H1 (cell line): ENCODE measurements around the gene CDC45. TPM values are rescaled to one million over a fixed set of nuclear protein-coding genes. Genes with fewer than 3 reads are reported as not detected.

Experiments
- CTCF ChIA-PET: fragments of 300-600 bp; sonication (Branson Sonifier 250); formaldehyde crosslinking; loops from one replicate; lab custom pipeline; 2021; ENCODE audit not compliant: partially characterized antibody; lab: Charles Lee
- POLR2A ChIA-PET: fragments of 300-600 bp; sonication (Branson Sonifier 250); formaldehyde crosslinking; loops from one replicate; lab custom pipeline; 2021; ENCODE audit warnings: inconsistent platforms; ENCODE audit not compliant: partially characterized antibody; lab: Charles Lee
- DNase-seq, 2 experiments: peaks; one replicate each; pipeline versions ENCODE4 v3.0.0 to v3.0.0-alpha.2; 2010 to 2022; ENCODE audit warnings: low spot score in 2 of 2, low read depth in 1 of 2, mixed read lengths in 1 of 2
- FAIRE-seq: peaks from 2 replicates; lab custom pipeline; 2011; peaks lifted over from hg19 to GRCh38; lab: Jason Lieb, UNC
- H2AFZ ChIP-seq: 2 replicates; pipeline ENCODE4 v1.8.1; 2012; ENCODE audit warnings: low read length, inconsistent platforms
- H2AK5ac ChIP-seq: 2 replicates; pipeline ENCODE4 v1.6.1; 2013; ENCODE audit warnings: low read depth, low read length
- H2BK120ac ChIP-seq: replicated peaks from 2 replicates; pipeline ENCODE3; 2013; ENCODE audit warnings: low read depth, low read length, inconsistent platforms
- H2BK12ac ChIP-seq: 2 replicates; pipeline ENCODE4 v1.6.1; 2013; ENCODE audit warnings: low read depth, low read length
- H2BK15ac ChIP-seq: 2 replicates; pipeline ENCODE4 v1.6.1; 2013; ENCODE audit warnings: low read length
- H2BK20ac ChIP-seq: 2 replicates; pipeline ENCODE4 v1.6.1; 2013; ENCODE audit warnings: low read length
- H2BK5ac ChIP-seq: 2 replicates; pipeline ENCODE4 v1.6.1; 2013; ENCODE audit warnings: low read depth, low read length
- H3K14ac ChIP-seq: 2 replicates; pipeline ENCODE4 v1.6.1; 2013; ENCODE audit warnings: inconsistent platforms; ENCODE audit not compliant: insufficient read length
- H3K18ac ChIP-seq: 2 replicates; pipeline ENCODE4 v1.6.1; 2013; ENCODE audit warnings: low read length; ENCODE audit errors: extremely low read depth
- H3K23ac ChIP-seq: 2 replicates; pipeline ENCODE4 v1.6.1; 2013; ENCODE audit warnings: inconsistent platforms; ENCODE audit not compliant: insufficient read length
- H3K23me2 ChIP-seq: 2 replicates; pipeline ENCODE4 v1.6.1; 2013; ENCODE audit warnings: low read depth, low read length
- H3K27ac ChIP-seq: 2 replicates; pipeline ENCODE4 v1.6.1; 2011; ENCODE audit warnings: low read depth, low read length, inconsistent platforms
- H3K27me3 ChIP-seq, 4 experiments: replicated peaks in 1 of 4; 1 replicate in 1 of 4; 2 replicates in 3 of 4; pipeline versions ENCODE4 v1.6.1 to v1.8.1; 2011 to 2013; ENCODE audit warnings: low read length in 3 of 4, mild to moderate bottlenecking in 3 of 4, inconsistent platforms in 2 of 4, mixed read lengths in 2 of 4, moderate library complexity in 1 of 4; ENCODE audit not compliant: control insufficient read depth in 3 of 4, insufficient read depth in 3 of 4; ENCODE audit errors: extremely low read depth in 1 of 4
- H3K36me3 ChIP-seq, 4 experiments: 2 replicates each; pipeline versions ENCODE4 v1.6.1 to v1.8.1; 2011 to 2013; ENCODE audit warnings: mild to moderate bottlenecking in 4 of 4, low read length in 3 of 4, moderate library complexity in 2 of 4, control low read depth in 1 of 4, inconsistent platforms in 1 of 4; ENCODE audit not compliant: insufficient read depth in 4 of 4, control insufficient read depth in 2 of 4
- H3K4ac ChIP-seq: replicated peaks from 2 replicates; pipeline ENCODE3; 2013; ENCODE audit warnings: low read length, low read depth, mixed read lengths, inconsistent platforms; ENCODE audit not compliant: insufficient read length
- H3K4me1 ChIP-seq, 4 experiments: replicated peaks in 1 of 4; 1 replicate in 1 of 4; 2 replicates in 3 of 4; pipeline versions ENCODE4 v1.6.1 to v1.8.1; 2011 to 2013; ENCODE audit warnings: low read length in 3 of 4, inconsistent platforms in 2 of 4, mixed read lengths in 1 of 4; ENCODE audit not compliant: insufficient read depth in 4 of 4, control insufficient read depth in 3 of 4
- H3K4me2 ChIP-seq, 2 experiments: 2 replicates each; pipeline versions ENCODE4 v1.6.1 to v1.8.1; 2011 to 2013; ENCODE audit warnings: low read depth in 2 of 2, low read length in 2 of 2, control low read depth in 1 of 2, inconsistent platforms in 1 of 2, mild to moderate bottlenecking in 1 of 2; ENCODE audit not compliant: insufficient read depth in 1 of 2
- H3K4me3 ChIP-seq, 4 experiments: fragments of 200-600, 300-600 bp in 1 of 4; sonication (generic), shearing (Covaris generic), sonication (Bioruptor Twin) in 1 of 4; 2 replicates each; pipeline versions ENCODE4 v1.5.1 to v1.8.1; 2011 to 2016; ENCODE audit warnings: low read length in 4 of 4, low read depth in 3 of 4, control low read depth in 2 of 4, inconsistent platforms in 2 of 4, mild to moderate bottlenecking in 2 of 4, mixed read lengths in 1 of 4, moderate library complexity in 1 of 4; ENCODE audit not compliant: insufficient read depth in 2 of 4; ENCODE audit errors: extremely low read depth in 1 of 4
- H3K56ac ChIP-seq: replicated peaks from 2 replicates; pipeline ENCODE3; 2013; ENCODE audit warnings: low read depth, mild to moderate bottlenecking, mixed read lengths, low read length, inconsistent platforms; ENCODE audit not compliant: insufficient read length
- H3K79me1 ChIP-seq: 2 replicates; pipeline ENCODE4 v1.6.1; 2013; ENCODE audit warnings: low read depth, low read length, control low read depth
- H3K79me2 ChIP-seq, 2 experiments: 2 replicates each; pipeline versions ENCODE4 v1.6.1 to v1.8.1; 2012 to 2013; ENCODE audit warnings: low read length in 2 of 2, mild to moderate bottlenecking in 2 of 2, inconsistent platforms in 1 of 2; ENCODE audit not compliant: insufficient read depth in 2 of 2, control insufficient read depth in 1 of 2
- H3K9ac ChIP-seq, 4 experiments: replicated peaks in 1 of 4; 1 replicate in 1 of 4; 2 replicates in 3 of 4; pipeline versions ENCODE4 v1.6.1 to v1.8.1; 2011 to 2013; ENCODE audit warnings: low read depth in 3 of 4, low read length in 3 of 4, control low read depth in 2 of 4, mild to moderate bottlenecking in 2 of 4, moderate library complexity in 2 of 4, inconsistent platforms in 1 of 4; ENCODE audit errors: extremely low read depth in 1 of 4
- H3K9me3 ChIP-seq, 2 experiments: 2 replicates each; pipeline versions ENCODE4 v1.6.1 to v1.8.1; 2012 to 2013; ENCODE audit warnings: mild to moderate bottlenecking in 2 of 2, moderate library complexity in 2 of 2, control low read depth in 1 of 2, inconsistent platforms in 1 of 2, low read depth in 1 of 2, low read length in 1 of 2, mixed read lengths in 1 of 2; ENCODE audit not compliant: insufficient read depth in 2 of 2
- H4K20me1 ChIP-seq, 2 experiments: replicated peaks in 1 of 2; 2 replicates each; pipeline versions ENCODE3 to v1.8.1; 2011 to 2013; ENCODE audit warnings: inconsistent platforms in 2 of 2, low read length in 2 of 2, mild to moderate bottlenecking in 1 of 2; ENCODE audit not compliant: insufficient read depth in 2 of 2, control insufficient read depth in 1 of 2
- H4K5ac ChIP-seq: 2 replicates; pipeline ENCODE4 v1.6.1; 2013; ENCODE audit warnings: low read length, low read depth, mixed read lengths, inconsistent platforms; ENCODE audit not compliant: insufficient read length
- H4K8ac ChIP-seq: 2 replicates; pipeline ENCODE4 v1.8.0; 2013; ENCODE audit warnings: mild to moderate bottlenecking, moderate library complexity, low read length, inconsistent platforms; ENCODE audit not compliant: insufficient read depth; ENCODE audit errors: extremely low read depth
- H4K91ac ChIP-seq: replicated peaks from 2 replicates; pipeline ENCODE3; 2013; ENCODE audit warnings: low read length, mixed read lengths, inconsistent platforms; ENCODE audit not compliant: insufficient read length
- BACH1 ChIP-seq: IDR thresholded peaks from 2 replicates; pipeline ENCODE4 v1.6.1; 2012; ENCODE audit warnings: low read length, improper control_type of control experiment
- CHD1 ChIP-seq: IDR thresholded peaks from 2 replicates; pipeline ENCODE4 v1.6.1; 2012; ENCODE audit warnings: low read depth, low read length, improper control_type of control experiment
- CHD2 ChIP-seq: IDR thresholded peaks from 2 replicates; pipeline ENCODE4 v1.6.1; 2012; ENCODE audit warnings: low read length, improper control_type of control experiment
- GTF2F1 ChIP-seq: IDR thresholded peaks from 2 replicates; pipeline ENCODE4 v1.6.1; 2012; ENCODE audit warnings: low read depth, low read length, improper control_type of control experiment, borderline replicate concordance
- HDAC6 ChIP-seq: IDR thresholded peaks from one replicate; pipeline ENCODE4 v1.7.1; 2012; ENCODE audit warnings: low read depth, mild to moderate bottlenecking, inconsistent platforms, low read length, moderate library complexity
- NRF1 ChIP-seq: IDR thresholded peaks from 2 replicates; pipeline ENCODE4 v1.6.1; 2011; ENCODE audit warnings: mild to moderate bottlenecking, low read depth, low read length, improper control_type of control experiment
- PHF8 ChIP-seq: fragments of 200-600 bp; sonication (generic); conservative IDR thresholded peaks from 2 replicates; pipeline ENCODE4 v1.7.1; 2012; ENCODE audit warnings: low read depth, mild to moderate bottlenecking, inconsistent platforms, low read length, moderate library complexity
- RAD21 ChIP-seq, 2 experiments: IDR thresholded peaks in 1 of 2; conservative IDR thresholded peaks in 1 of 2; 2 replicates each; pipeline ENCODE4 v1.6.1; 2011; ENCODE audit warnings: low read depth in 2 of 2, low read length in 2 of 2, improper control_type of control experiment in 1 of 2, inconsistent platforms in 1 of 2, mild to moderate bottlenecking in 1 of 2, moderate library complexity in 1 of 2
- RBBP5 ChIP-seq: IDR thresholded peaks from 2 replicates; pipeline ENCODE4 v1.7.1; 2012; ENCODE audit warnings: low read depth, mild to moderate bottlenecking, inconsistent platforms, low read length, moderate library complexity, borderline replicate concordance
- TAF1 ChIP-seq: IDR thresholded peaks from 2 replicates; pipeline ENCODE4 v1.6.1; 2011; ENCODE audit warnings: mild to moderate bottlenecking, low read depth, low read length
- TCF12 ChIP-seq: IDR thresholded peaks from 2 replicates; pipeline ENCODE4 v1.6.1; 2011; ENCODE audit warnings: low read depth, mild to moderate bottlenecking, low read length
- WGBS, 2 experiments: shearing (Covaris generic) in 1 of 2; methylation state at CpG; one replicate each; pipeline versions ENCODE4 v1.1.6 to v1.1.7; 2013 to 2015; ENCODE audit warnings: low lambda C conversion rate in 2 of 2, mixed read lengths in 2 of 2, inconsistent platforms in 1 of 2, low coverage in 1 of 2, missing lambda C conversion rate in 1 of 2; ENCODE audit not compliant: insufficient replicate concordance in 2 of 2, insufficient coverage in 1 of 2, insufficient read length in 1 of 2; ENCODE audit errors: extremely low coverage in 1 of 2, missing lambda C conversion rate in 1 of 2; 5-methylcytosine and 5-hydroxymethylcytosine counted together
- polyA plus RNA-seq, 7 experiments: library from polyadenylated mRNA; depleted of rRNA in 3 of 7; stranded (reverse) in 5 of 7; unstranded in 2 of 7; fragments of >200 nt in 5 of 7; fragments of 200-250 nt in 2 of 7; gene quantifications; 1 replicate in 5 of 7; 2 replicates in 1 of 7; 4 replicates in 1 of 7; pipeline versions ENCODE4 v1.2.1 to v1.2.3, GENCODE V29; 2011 to 2013; ENCODE audit warnings: missing spikeins in 2 of 7, mixed read lengths in 2 of 7
- total RNA-seq: library from RNA; stranded (reverse); fragmentation: NEBNext Ultra II Directional; extraction: Animal tissue kit (Norgen Biotek cat#: 25700); gene quantifications from 2 replicates; pipeline ENCODE4 v1.2.1, GENCODE V29; 2021
- TF ChIP-seq, protein P1 (sequence below): IDR thresholded peaks from 2 replicates; pipeline ENCODE4 v1.6.1; 2011; ENCODE audit warnings: low read depth, mild to moderate bottlenecking, low read length; ENCODE audit not compliant: insufficient read depth
- TF ChIP-seq, protein P2 (sequence below): IDR thresholded peaks from 2 replicates; pipeline ENCODE4 v1.6.1; 2012; ENCODE audit warnings: inconsistent platforms

CDC45 gene
- total and polyA plus RNA-seq, 2 of the 8 experiments (the other 6 are each of a cell fraction or from before 2014, with no cell fraction given) = 31.9 to 37.7 TPM

DNA sequence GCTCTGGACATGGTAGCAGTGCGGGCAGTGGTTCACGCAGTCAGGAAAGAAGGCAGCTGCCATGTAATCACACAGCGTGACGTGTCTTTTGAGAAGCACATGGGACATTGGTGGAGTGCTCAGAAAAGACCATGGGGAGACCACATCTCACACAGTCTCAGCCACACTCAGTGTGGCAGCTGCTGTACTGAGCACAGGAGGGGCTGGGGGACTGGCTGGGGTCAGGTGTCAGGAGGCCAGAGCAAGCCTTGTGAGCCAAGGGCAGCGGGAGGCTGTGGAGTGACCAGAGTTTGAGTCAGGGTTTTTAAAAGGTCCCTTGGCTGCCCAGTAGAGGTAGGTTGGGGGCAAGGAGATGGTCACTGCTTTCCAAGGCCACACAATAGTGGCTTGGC is 26.0 kb downstream of the CDC45 start:
- CTCF ChIA-PET = interaction anchor here (1.0 to 1.5 kb wide), 6 partner anchors 9 to 206 kb away, joined by 3 to 5 read pairs (median 4); no protein-coding TSS in a partner anchor
- Histone ChIP-seq H2BK15ac (no peak overlapping the region), H3K4me3 (no peak overlapping the region), H3K4me1 (no peaks in the 10 kb centered on the region; a peak in 3 of 7 replicates), H3K79me2 (no peaks in the 10 kb centered on the region), H4K91ac (no peak overlapping the region), H3K23me2 (no peaks in the 10 kb centered on the region), H2BK20ac (no peak overlapping the region), H3K23ac (peak overlapping the region; percentile 17), H3K14ac (no peak overlapping the region), H3K9me3 (no peaks in the 10 kb centered on the region), H3K4me2 (no peak overlapping the region), H2BK5ac (peak overlapping the region; percentile 24), H4K20me1 (peaks cover 0 to 7% of the 10 kb centered on the region in 2 experiments), H3K27ac (no peak overlapping the region), H4K5ac (no peak overlapping the region), H3K79me1 (no peaks in the 10 kb centered on the region), H2BK12ac (no peak overlapping the region), H3K56ac (peak overlapping the region; percentile 16), H3K27me3 (no peaks in the 10 kb centered on the region), H3K4ac (no peak overlapping the region), H4K8ac (peak overlapping the region; percentile 17), H2AK5ac (no peak overlapping the region), H3K9ac (no peak overlapping the region), H2BK120ac (no peak overlapping the region), H3K36me3 (peaks cover 5 to 28% (median 12%) of the 10 kb centered on the region in 4 experiments; a peak in 6 of 8 replicates), H2AFZ (no peak overlapping the region), H3K18ac (no peak overlapping the region)
- POLR2A ChIA-PET = interaction anchor here (0.8 to 3.4 kb wide), 5 partner anchors 9 to 121 kb away, joined by 3 to 10 read pairs (median 5); no protein-coding TSS in a partner anchor
- DNase-seq = no peak
- 87% methylated on average over 5 of the region's 5 CpGs; no CpG with 5 or more reads in 1 of the 2 experiments for WGBS, 2 experiments
- no peak for FAIRE-seq
- TF ChIP-seq TCF12 (no peak), BACH1 (no peak), HDAC6 (no peak), RAD21 (IDR thresholded peaks at IDR 0.05 in 1 of 2, conservative IDR thresholded peaks at IDR 0.05 in 1 of 2; ENCODE audit: low read depth in 2 of 2, low read length in 2 of 2) (no peak), CHD1 (no peak), RBBP5 (no peak), CHD2 (no peak), TAF1 (no peak), NRF1 (no peak), GTF2F1 (no peak), PHF8 (no peak)
- TF ChIP-seq, protein P1, sequence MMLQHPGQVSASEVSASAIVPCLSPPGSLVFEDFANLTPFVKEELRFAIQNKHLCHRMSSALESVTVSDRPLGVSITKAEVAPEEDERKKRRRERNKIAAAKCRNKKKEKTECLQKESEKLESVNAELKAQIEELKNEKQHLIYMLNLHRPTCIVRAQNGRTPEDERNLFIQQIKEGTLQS = no peak
- TF ChIP-seq, protein P2, sequence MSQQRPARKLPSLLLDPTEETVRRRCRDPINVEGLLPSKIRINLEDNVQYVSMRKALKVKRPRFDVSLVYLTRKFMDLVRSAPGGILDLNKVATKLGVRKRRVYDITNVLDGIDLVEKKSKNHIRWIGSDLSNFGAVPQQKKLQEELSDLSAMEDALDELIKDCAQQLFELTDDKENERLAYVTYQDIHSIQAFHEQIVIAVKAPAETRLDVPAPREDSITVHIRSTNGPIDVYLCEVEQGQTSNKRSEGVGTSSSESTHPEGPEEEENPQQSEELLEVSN = no peak
